ENCODE data around the gene SCYGR4. TPM values are rescaled to one million over a fixed set of nuclear protein-coding genes. Genes with fewer than 3 reads are reported as not detected.

Gene SCYGR4
- total RNA-seq, 2 donors from 2014 or later, result not detected

- H3K27ac Mint-ChIP-seq, result no peak overlapping the region
- H3K9ac ChIP-seq (ENCODE audit: extremely low read depth, low read length, poor library complexity, severe bottlenecking), result no peak overlapping the region
- WGBS, 2 experiments (ENCODE audit: insufficient coverage in 1 of 2, insufficient read length in 1 of 2), result 97 to 100% methylated on average over 1 of the region's 1 CpG
- no peaks in the 10 kb centered on the region for H3K36me3 ChIP-seq (ENCODE audit: control insufficient read depth, insufficient read depth, low read length)
- H3K27me3 Mint-ChIP-seq (ENCODE audit: insufficient read depth), result no peaks in the 10 kb centered on the region
- H3K4me3 Mint-ChIP-seq, result no peak overlapping the region
- no peak for DNase-seq
- no peaks in the 10 kb centered on the region for H3K9me3 ChIP-seq (ENCODE audit: control insufficient read depth, low read length)
- H3K27ac ChIP-seq (ENCODE audit: low read depth, low read length), result no peak overlapping the region
- no peaks in the 10 kb centered on the region for H3K9me3 Mint-ChIP-seq
- no peak overlapping the region for H3K4me3 ChIP-seq (ENCODE audit: low read length)
- H3K36me3 Mint-ChIP-seq (ENCODE audit: low read depth), result no peaks in the 10 kb centered on the region
- H3K27me3 ChIP-seq (ENCODE audit: control insufficient read depth, insufficient read depth, low read length, poor library complexity, severe bottlenecking), result no peaks in the 10 kb centered on the region
- no peaks in the 10 kb centered on the region for H3K4me1 ChIP-seq (ENCODE audit: control insufficient read depth, insufficient read depth, low read length)
- no peaks in the 10 kb centered on the region for H3K4me1 Mint-ChIP-seq
- TF ChIP-seq CTCF (conservative IDR thresholded peaks at IDR 0.05), result no peak
These were observed 10.8 kb upstream of the SCYGR4 start for GRCh38 chr2:227606476-227606875.

- TF ChIP-seq CTCF (conservative IDR thresholded peaks at IDR 0.05), result no peak
- no peak for DNase-seq
- Mint-ChIP-seq H3K4me3 (no peak overlapping the region), H3K36me3 (ENCODE audit: low read depth) (no peaks in the 10 kb centered on the region), H3K27ac (no peak overlapping the region), H3K9me3 (no peaks in the 10 kb centered on the region), H3K4me1 (no peaks in the 10 kb centered on the region), H3K27me3 (ENCODE audit: insufficient read depth) (peaks cover 3% of the 10 kb centered on the region)
- no peaks in the 10 kb centered on the region for H3K4me1 ChIP-seq (ENCODE audit: control insufficient read depth, insufficient read depth, low read length)
- 76 to 81% methylated on average over 2 to 3 of the region's 3 CpGs for whole genome bisulfite sequencing, 2 experiments (ENCODE audit: insufficient coverage in 1 of 2, insufficient read length in 1 of 2)
- no peaks in the 10 kb centered on the region for H3K36me3 ChIP-seq (ENCODE audit: control insufficient read depth, insufficient read depth, low read length)
- H3K27ac ChIP-seq (ENCODE audit: low read depth, low read length), result no peak overlapping the region
- no peaks in the 10 kb centered on the region for H3K9me3 ChIP-seq (ENCODE audit: control insufficient read depth, low read length)
- H3K9ac ChIP-seq (ENCODE audit: extremely low read depth, low read length, poor library complexity, severe bottlenecking), result no peak overlapping the region
- no peaks in the 10 kb centered on the region for H3K27me3 ChIP-seq (ENCODE audit: control insufficient read depth, insufficient read depth, low read length, poor library complexity, severe bottlenecking)
- H3K4me3 ChIP-seq (ENCODE audit: low read length), result no peak overlapping the region
These were observed 9.4 kb upstream of the SCYGR4 start for GRCh38 chr2:227607941-227608340.

GRCh38 chr2:227608561-227609338 is 8.5 kb upstream of the SCYGR4 start:
- no peaks in the 10 kb centered on the region for H3K36me3 Mint-ChIP-seq (ENCODE audit: low read depth)
- WGBS, 2 experiments (ENCODE audit: insufficient coverage in 1 of 2, insufficient read length in 1 of 2), result 87 to 90% methylated on average over 8 to 13 of the region's 16 CpGs

More at GRCh38 chr2:227608561-227609338, 8.5 kb upstream of the SCYGR4 start:
- Histone ChIP-seq H3K27me3 (ENCODE audit: control insufficient read depth, insufficient read depth, low read length, poor library complexity, severe bottlenecking) (no peaks in the 10 kb centered on the region), H3K27ac (ENCODE audit: low read depth, low read length) (no peak overlapping the region), H3K9me3 (ENCODE audit: control insufficient read depth, low read length) (no peaks in the 10 kb centered on the region), H3K36me3 (ENCODE audit: control insufficient read depth, insufficient read depth, low read length) (no peaks in the 10 kb centered on the region), H3K9ac (ENCODE audit: extremely low read depth, low read length, poor library complexity, severe bottlenecking) (no peak overlapping the region), H3K4me1 (ENCODE audit: control insufficient read depth, insufficient read depth, low read length) (no peaks in the 10 kb centered on the region), H3K4me3 (ENCODE audit: low read length) (no peak overlapping the region)
- TF ChIP-seq CTCF (conservative IDR thresholded peaks at IDR 0.05), result no peak
- Mint-ChIP-seq H3K9me3 (no peaks in the 10 kb centered on the region), H3K4me3 (no peak overlapping the region), H3K27ac (no peak overlapping the region), H3K4me1 (no peaks in the 10 kb centered on the region), H3K27me3 (ENCODE audit: insufficient read depth) (peaks cover 3% of the 10 kb centered on the region)
- no peak for DNase-seq
